ENCODE results near the gene SYCE3.

SYCE3 gene

GRCh38 chr22:50599816-50600455, 37.2 kb upstream of the SYCE3 start:
- Histone ChIP-seq H3K9ac (ENCODE audit: low read depth, low read length) (no peak overlapping the region), H3K4me1 (ENCODE audit: control insufficient read depth, insufficient read depth, low read length) (no peaks in the 10 kb centered on the region), H3K36me3 (ENCODE audit: control insufficient read depth, insufficient read depth, low read length) (no peaks in the 10 kb centered on the region; the same call in 1 of the 2 replicates), H3K27ac (ENCODE audit: low read depth, low read length) (no peak overlapping the region), H3K4me3 (ENCODE audit: low read depth, low read length) (peak overlapping the region; percentile 42; the same call in 1 of the 2 replicates), H3K27me3 (ENCODE audit: control insufficient read depth, insufficient read depth, low read length) (peaks cover 68% of the 10 kb centered on the region), H3K9me3 (ENCODE audit: control insufficient read depth, insufficient read depth, low read length) (no peaks in the 10 kb centered on the region)

- H3K4me3 ChIP-seq (ENCODE audit: low read depth, low read length) = no peak overlapping the region
- H3K9me3 ChIP-seq (ENCODE audit: control insufficient read depth, insufficient read depth, low read length) = no peaks in the 10 kb centered on the region
- no peaks in the 10 kb centered on the region; the same call in 1 of the 2 replicates for H3K36me3 ChIP-seq (ENCODE audit: control insufficient read depth, insufficient read depth, low read length)
- H3K27me3 ChIP-seq (ENCODE audit: control insufficient read depth, insufficient read depth, low read length) = peaks cover 40% of the 10 kb centered on the region
- H3K27ac ChIP-seq (ENCODE audit: low read depth, low read length) = no peak overlapping the region
- H3K4me1 ChIP-seq (ENCODE audit: control insufficient read depth, insufficient read depth, low read length) = no peaks in the 10 kb centered on the region
- no peak overlapping the region for H3K9ac ChIP-seq (ENCODE audit: low read depth, low read length)
Measured at GRCh38 chr22:50597097-50597496, 34.4 kb upstream of the SYCE3 start.

- H3K9ac ChIP-seq (ENCODE audit: low read depth, low read length) = no peak overlapping the region
- H3K27ac ChIP-seq (ENCODE audit: low read depth, low read length) = no peak overlapping the region
- H3K27me3 ChIP-seq (ENCODE audit: control insufficient read depth, insufficient read depth, low read length) = peaks cover 27% of the 10 kb centered on the region
- H3K36me3 ChIP-seq (ENCODE audit: control insufficient read depth, insufficient read depth, low read length) = no peaks in the 10 kb centered on the region; the same call in 1 of the 2 replicates
- H3K4me3 ChIP-seq (ENCODE audit: low read depth, low read length) = no peak overlapping the region
- no peaks in the 10 kb centered on the region for H3K9me3 ChIP-seq (ENCODE audit: control insufficient read depth, insufficient read depth, low read length)
- H3K4me1 ChIP-seq (ENCODE audit: control insufficient read depth, insufficient read depth, low read length) = no peaks in the 10 kb centered on the region
Measured at GRCh38 chr22:50595189-50595588, 32.5 kb upstream of the SYCE3 start.

- Histone ChIP-seq H3K27me3 (ENCODE audit: control insufficient read depth, insufficient read depth, low read length) (no peaks in the 10 kb centered on the region), H3K4me3 (ENCODE audit: low read depth, low read length) (no peak overlapping the region), H3K27ac (ENCODE audit: low read depth, low read length) (no peak overlapping the region), H3K9ac (ENCODE audit: low read depth, low read length) (no peak overlapping the region), H3K36me3 (ENCODE audit: control insufficient read depth, insufficient read depth, low read length) (no peaks in the 10 kb centered on the region), H3K9me3 (ENCODE audit: control insufficient read depth, insufficient read depth, low read length) (no peaks in the 10 kb centered on the region), H3K4me1 (ENCODE audit: control insufficient read depth, insufficient read depth, low read length) (0 out of 2 replicates have a peak, but pooled peaks cover 5% of the 10 kb centered on the region)
Measured at GRCh38 chr22:50587407-50587806, 24.7 kb upstream of the SYCE3 start.

- H3K4me1 ChIP-seq (ENCODE audit: control insufficient read depth, insufficient read depth, low read length) = 0 out of 2 replicates have a peak, but pooled peaks cover 5% of the 10 kb centered on the region
- no peaks in the 10 kb centered on the region for H3K36me3 ChIP-seq (ENCODE audit: control insufficient read depth, insufficient read depth, low read length)
- H3K27ac ChIP-seq (ENCODE audit: low read depth, low read length) = no peak overlapping the region
- H3K9me3 ChIP-seq (ENCODE audit: control insufficient read depth, insufficient read depth, low read length) = no peaks in the 10 kb centered on the region
- no peak overlapping the region for H3K4me3 ChIP-seq (ENCODE audit: low read depth, low read length)
- H3K9ac ChIP-seq (ENCODE audit: low read depth, low read length) = no peak overlapping the region
- no peaks in the 10 kb centered on the region for H3K27me3 ChIP-seq (ENCODE audit: control insufficient read depth, insufficient read depth, low read length)
Measured at GRCh38 chr22:50586416-50586815, 23.7 kb upstream of the SYCE3 start.

- H3K9ac ChIP-seq (ENCODE audit: low read depth, low read length) = no peak overlapping the region
- H3K36me3 ChIP-seq (ENCODE audit: control insufficient read depth, insufficient read depth, low read length) = 0 out of 2 replicates have a peak, but pooled peaks cover 5% of the 10 kb centered on the region
- H3K4me1 ChIP-seq (ENCODE audit: control insufficient read depth, insufficient read depth, low read length) = 0 out of 2 replicates have a peak, but pooled peaks cover 5% of the 10 kb centered on the region
- no peak overlapping the region for H3K27ac ChIP-seq (ENCODE audit: low read depth, low read length)
- no peak overlapping the region for H3K4me3 ChIP-seq (ENCODE audit: low read depth, low read length)
- H3K27me3 ChIP-seq (ENCODE audit: control insufficient read depth, insufficient read depth, low read length) = no peaks in the 10 kb centered on the region
- no peaks in the 10 kb centered on the region for H3K9me3 ChIP-seq (ENCODE audit: control insufficient read depth, insufficient read depth, low read length)
Measured at GRCh38 chr22:50585781-50586180, 23.1 kb upstream of the SYCE3 start.

- Histone ChIP-seq H3K4me3 (ENCODE audit: low read depth, low read length) (no peak overlapping the region), H3K36me3 (ENCODE audit: control insufficient read depth, insufficient read depth, low read length) (peaks cover 9% of the 10 kb centered on the region), H3K9me3 (ENCODE audit: control insufficient read depth, insufficient read depth, low read length) (no peaks in the 10 kb centered on the region), H3K27ac (ENCODE audit: low read depth, low read length) (no peak overlapping the region), H3K9ac (ENCODE audit: low read depth, low read length) (no peak overlapping the region), H3K4me1 (ENCODE audit: control insufficient read depth, insufficient read depth, low read length) (0 out of 2 replicates have a peak, but pooled peaks cover 5% of the 10 kb centered on the region), H3K27me3 (ENCODE audit: control insufficient read depth, insufficient read depth, low read length) (no peaks in the 10 kb centered on the region)
Measured at GRCh38 chr22:50585238-50585637, 22.5 kb upstream of the SYCE3 start.

- H3K9me3 ChIP-seq (ENCODE audit: control insufficient read depth, insufficient read depth, low read length) = no peaks in the 10 kb centered on the region
- no peak overlapping the region for H3K27ac ChIP-seq (ENCODE audit: low read depth, low read length)
- H3K27me3 ChIP-seq (ENCODE audit: control insufficient read depth, insufficient read depth, low read length) = no peaks in the 10 kb centered on the region
- H3K4me3 ChIP-seq (ENCODE audit: low read depth, low read length) = no peak overlapping the region
- H3K4me1 ChIP-seq (ENCODE audit: control insufficient read depth, insufficient read depth, low read length) = 0 out of 2 replicates have a peak, but pooled peaks cover 5% of the 10 kb centered on the region
- peaks cover 17% of the 10 kb centered on the region for H3K36me3 ChIP-seq (ENCODE audit: control insufficient read depth, insufficient read depth, low read length)
- no peak overlapping the region for H3K9ac ChIP-seq (ENCODE audit: low read depth, low read length)
Measured at GRCh38 chr22:50584106-50585096, 21.7 kb upstream of the SYCE3 start.

GRCh38 chr22:50583294-50583861, 20.7 kb upstream of the SYCE3 start:
- Histone ChIP-seq H3K9me3 (ENCODE audit: control insufficient read depth, insufficient read depth, low read length) (no peaks in the 10 kb centered on the region), H3K9ac (ENCODE audit: low read depth, low read length) (peak overlapping the region; percentile 7; the same call in 1 of the 2 replicates), H3K36me3 (ENCODE audit: control insufficient read depth, insufficient read depth, low read length) (peaks cover 27% of the 10 kb centered on the region), H3K27me3 (ENCODE audit: control insufficient read depth, insufficient read depth, low read length) (no peaks in the 10 kb centered on the region), H3K4me1 (ENCODE audit: control insufficient read depth, insufficient read depth, low read length) (0 out of 2 replicates have a peak, but pooled peaks cover 5% of the 10 kb centered on the region), H3K27ac (ENCODE audit: low read depth, low read length) (peak overlapping the region; percentile 44), H3K4me3 (ENCODE audit: low read depth, low read length) (peak overlapping the region; percentile 94)

- peak within 1 kb of the TSS; percentile 96 for H3K9ac ChIP-seq (ENCODE audit: low read depth, low read length)
- H3K4me3 ChIP-seq (ENCODE audit: low read depth, low read length) = peak within 1 kb of the TSS; percentile 94
- no peaks in the 10 kb centered on the region for H3K27me3 ChIP-seq (ENCODE audit: control insufficient read depth, insufficient read depth, low read length)
- H3K36me3 ChIP-seq (ENCODE audit: control insufficient read depth, insufficient read depth, low read length) = peaks cover 27% of the 10 kb centered on the region
- H3K4me1 ChIP-seq (ENCODE audit: control insufficient read depth, insufficient read depth, low read length) = 0 out of 2 replicates have a peak, but pooled peaks cover 5% of the 10 kb centered on the region
- H3K27ac ChIP-seq (ENCODE audit: low read depth, low read length) = peak within 1 kb of the TSS; percentile 99
- no peaks in the 10 kb centered on the region for H3K9me3 ChIP-seq (ENCODE audit: control insufficient read depth, insufficient read depth, low read length)
Measured at GRCh38 chr22:50582493-50583293, 20.0 kb upstream of the SYCE3 start, which contains the start of gene CHKB. Gene CHKB, minus strand, starts transcription at chr22:50582849. Its CDS starts 68 bp downstream, at chr22:50582781.

Data from HUES48 (cell line).